GM12892 (cell line): ENCODE data around the gene CDC37.

Experiments
- POLR2A ChIP-seq: IDR thresholded peaks from 2 replicates; pipeline ENCODE4 v1.6.1; 2011; ENCODE audit warnings: low read depth, low read length, control low read depth
- POLR2AphosphoS5 ChIP-seq: IDR thresholded peaks from 2 replicates; pipeline ENCODE4 v1.6.1; 2011; ENCODE audit warnings: low read depth, low read length, control low read depth

GRCh38 chr19:10420444-10421239 lies 17.3 kb upstream of the CDC37 start, which contains the start of gene PDE4A:
- no peak for TF ChIP-seq POLR2A
- no peak for TF ChIP-seq POLR2AphosphoS5
